Activated B cell treated with CpG ODN at 0.5 μM for 24 hours (primary cell): Measurements from ENCODE around the gene CBLB. TPM values are rescaled to one million over a fixed set of nuclear protein-coding genes. Genes with fewer than 3 reads are reported as not detected.

ENCODE experiments used
- ATAC-seq: fragments of 200-7000 bp; cut with Tn5 transposase; one replicate; pipeline ENCODE4 v1.10.0; 2021; ENCODE audit warnings: low read depth, mild to moderate bottlenecking, moderate library complexity
- CTCF ChIA-PET: fragments of 350-600 bp; sonication (Branson Sonifier 250); formaldehyde crosslinking; loops from one replicate; lab custom pipeline; 2021; ENCODE audit warnings: antibody characterized with exemption; lab: Charles Lee
- POLR2A ChIA-PET: fragments of 350-600 bp; sonication (Branson Sonifier 250); formaldehyde crosslinking; loops from one replicate; lab custom pipeline; 2021; ENCODE audit warnings: antibody characterized with exemption; lab: Charles Lee
- DNase-seq: peaks from one replicate; pipeline ENCODE4 v3.0.0; 2022
- H3K27ac Mint-ChIP-seq: one replicate; pipeline ENCODE4 v1.8.0; 2020; ENCODE audit warnings: mixed read lengths
- H3K27me3 Mint-ChIP-seq: one replicate; pipeline ENCODE4 v1.8.0; 2021; ENCODE audit warnings: mixed read lengths
- H3K36me3 Mint-ChIP-seq: one replicate; pipeline ENCODE4 v1.8.0; 2021; ENCODE audit warnings: low read depth, mixed read lengths
- H3K4me1 Mint-ChIP-seq: one replicate; pipeline ENCODE4 v1.8.0; 2021; ENCODE audit warnings: mixed read lengths
- H3K4me3 Mint-ChIP-seq: one replicate; pipeline ENCODE4 v1.8.0; 2020; ENCODE audit warnings: mild to moderate bottlenecking, mixed read lengths
- H3K9me3 Mint-ChIP-seq: one replicate; pipeline ENCODE4 v1.8.0; 2020; ENCODE audit warnings: mixed read lengths
- CTCF ChIP-seq: fragments of 200-600 bp; IDR thresholded peaks from one replicate; pipeline ENCODE4 v1.8.0; 2022; ENCODE audit warnings: antibody characterized with exemption, mild to moderate bottlenecking
- intact Hi-C: fragments of 100-400 bp; cut with micrococcal nuclease; formaldehyde crosslinking; loops from one replicate; pipeline ENCODE4 v1.15.1; 2024
- total RNA-seq: library from RNA; stranded (reverse); gene quantifications from 2 replicates; pipeline ENCODE4 v1.2.3, GENCODE V29; 2022

The CBLB gene
- total RNA-seq, 1 donor from 2014 or later: 78.1 TPM

DNA sequence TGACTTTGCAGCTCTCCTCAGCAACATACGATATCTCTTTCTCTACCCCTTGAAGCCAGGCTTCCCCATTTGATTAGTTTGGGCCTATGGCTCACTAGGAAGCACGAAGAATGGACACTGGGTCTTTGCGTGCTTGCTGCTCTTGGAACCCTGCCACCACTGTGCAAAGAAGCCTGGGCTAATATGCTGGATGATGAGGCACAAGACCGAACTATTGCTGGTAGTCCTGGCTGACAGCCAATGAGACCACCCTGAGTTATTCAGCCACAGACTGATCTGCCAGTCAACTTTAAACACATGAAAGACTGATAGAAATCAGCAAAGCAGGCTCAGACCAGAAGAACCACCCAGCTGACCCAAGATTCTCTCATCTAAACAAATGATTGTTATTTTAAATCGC lies 250.3 kb downstream of the CBLB start:
- intact Hi-C loops: no loop called here
- TF ChIP-seq CTCF: no peak
- Mint-ChIP-seq H3K9me3 (no peaks in the 10 kb centered on the region), H3K4me3 (no peak overlapping the region), H3K4me1 (no peaks in the 10 kb centered on the region), H3K36me3 (no peaks in the 10 kb centered on the region), H3K27ac (no peak overlapping the region), H3K27me3 (peaks cover 2% of the 10 kb centered on the region)
- CTCF ChIA-PET: no interaction called here
- POLR2A ChIA-PET: no interaction called here
- DNase-seq: no peak
- no peak for ATAC-seq

DNA sequence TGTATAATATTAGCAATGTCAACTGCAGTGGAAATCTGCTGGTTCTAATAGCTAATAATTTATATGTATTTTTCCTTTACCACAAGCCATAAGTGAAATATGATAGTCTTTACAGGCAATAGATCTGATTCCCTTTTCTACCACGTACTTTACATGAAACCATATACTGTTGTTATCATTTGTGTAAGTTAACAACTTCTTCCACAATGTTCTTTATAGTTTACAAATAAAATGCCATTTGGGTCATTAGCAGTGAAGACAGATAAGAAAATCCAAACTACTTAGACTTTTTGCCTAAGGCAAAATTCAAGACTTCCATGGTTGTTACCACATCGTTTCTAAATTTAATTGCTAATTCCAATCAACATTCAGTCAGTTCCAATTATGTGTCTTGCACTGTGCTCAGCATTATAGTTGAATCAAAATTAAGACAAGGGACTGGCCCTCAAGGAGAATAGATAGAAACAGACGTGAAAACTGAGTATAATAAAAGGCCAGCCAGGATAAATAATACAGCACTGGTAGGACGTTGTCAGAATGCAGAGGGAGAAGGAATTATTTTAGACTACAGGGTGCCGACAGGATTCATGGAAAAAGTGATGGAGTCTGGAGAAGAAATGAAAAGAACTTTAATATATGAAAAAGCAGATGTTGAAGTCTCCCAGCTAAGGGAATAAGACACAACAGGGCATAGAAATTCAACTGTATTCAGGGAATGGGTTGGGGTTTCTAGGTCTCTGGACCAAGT lies 252.3 kb downstream of the CBLB start:
- no peaks in the 10 kb centered on the region for H3K9me3 Mint-ChIP-seq
- no peak for ATAC-seq
- no peak overlapping the region for H3K4me3 Mint-ChIP-seq
- H3K27ac Mint-ChIP-seq: no peak overlapping the region
- H3K27me3 Mint-ChIP-seq: peaks cover 2% of the 10 kb centered on the region
- no peak for TF ChIP-seq CTCF
- intact Hi-C loops: no loop called here
- H3K4me1 Mint-ChIP-seq: no peaks in the 10 kb centered on the region
- ChIA-PET CTCF (no interaction called here), POLR2A (no interaction called here)
- H3K36me3 Mint-ChIP-seq: no peaks in the 10 kb centered on the region
- DNase-seq: no peak

- no peaks in the 10 kb centered on the region for H3K4me1 Mint-ChIP-seq
- POLR2A ChIA-PET: no interaction called here
- intact Hi-C loops: no loop called here
- ATAC-seq (no peak), DNase-seq (no peak)
- no peak overlapping the region for H3K27ac Mint-ChIP-seq
- H3K36me3 Mint-ChIP-seq: no peaks in the 10 kb centered on the region
- no peaks in the 10 kb centered on the region for H3K9me3 Mint-ChIP-seq
- CTCF ChIA-PET: no interaction called here
- H3K27me3 Mint-ChIP-seq: peaks cover 2% of the 10 kb centered on the region
- H3K4me3 Mint-ChIP-seq: no peak overlapping the region
- no peak for TF ChIP-seq CTCF
These were observed 253.0 kb downstream of the CBLB start for GRCh38 chr3:105615814-105616213.

DNA sequence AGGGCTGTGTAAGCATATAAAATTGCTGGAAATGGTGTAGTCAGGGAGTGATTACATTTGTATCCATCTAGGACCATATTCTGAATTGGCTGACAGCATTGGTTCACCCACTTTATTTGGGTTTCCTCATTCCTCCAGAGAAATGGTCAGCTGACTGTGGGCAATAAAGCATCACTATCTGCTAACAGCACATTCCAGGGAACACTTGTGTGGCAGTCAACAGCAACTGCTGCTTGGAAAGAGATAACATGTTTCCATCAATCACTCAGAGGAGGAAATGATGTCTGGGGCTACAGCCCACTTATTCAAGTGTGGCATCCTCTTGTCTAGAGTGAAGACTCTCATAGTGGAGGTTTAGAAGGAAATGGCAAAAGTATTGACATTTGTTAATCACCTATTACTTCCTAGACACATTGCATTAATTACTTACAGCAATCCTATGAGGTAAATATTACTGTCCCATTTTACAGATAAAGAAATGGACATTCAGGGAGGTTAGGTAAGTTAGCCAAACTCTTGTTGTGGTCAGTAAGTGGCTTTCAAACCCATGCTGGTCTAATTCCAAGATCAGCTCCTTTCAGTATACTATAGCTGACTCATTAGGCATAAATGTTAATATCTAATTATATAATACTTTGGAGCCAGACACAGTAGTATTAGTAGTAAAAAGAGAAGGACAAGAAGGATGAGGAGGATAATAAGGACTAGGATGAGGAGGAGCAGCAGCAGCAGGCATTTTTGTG lies 254.4 kb downstream of the CBLB start:
- no peak overlapping the region for H3K27ac Mint-ChIP-seq
- no peak for ATAC-seq
- no peaks in the 10 kb centered on the region for H3K4me1 Mint-ChIP-seq
- H3K4me3 Mint-ChIP-seq: no peak overlapping the region
- H3K9me3 Mint-ChIP-seq: no peaks in the 10 kb centered on the region
- intact Hi-C loops: no loop called here
- CTCF ChIA-PET: no interaction called here
- TF ChIP-seq CTCF: no peak
- no peaks in the 10 kb centered on the region for H3K36me3 Mint-ChIP-seq
- H3K27me3 Mint-ChIP-seq: peaks cover 2% of the 10 kb centered on the region
- POLR2A ChIA-PET: no interaction called here
- no peak for DNase-seq

- Mint-ChIP-seq H3K27me3 (peaks cover 2% of the 10 kb centered on the region), H3K4me1 (no peaks in the 10 kb centered on the region), H3K4me3 (no peak overlapping the region), H3K9me3 (no peaks in the 10 kb centered on the region), H3K36me3 (no peaks in the 10 kb centered on the region), H3K27ac (no peak overlapping the region)
- intact Hi-C loops: no loop called here
- DNase-seq: no peak
- CTCF ChIA-PET: no interaction called here
- no peak for ATAC-seq
- TF ChIP-seq CTCF: no peak
- POLR2A ChIA-PET: no interaction called here
These were observed 255.7 kb downstream of the CBLB start for GRCh38 chr3:105613120-105613519.
